Measurements from ENCODE around the gene PLXNA2. TPM values are rescaled to one million over a fixed set of nuclear protein-coding genes. Genes with fewer than 3 reads are reported as not detected.

PLXNA2 gene
- total RNA-seq, 1 experiment from 2014 or later, result 10.2 TPM

DNA sequence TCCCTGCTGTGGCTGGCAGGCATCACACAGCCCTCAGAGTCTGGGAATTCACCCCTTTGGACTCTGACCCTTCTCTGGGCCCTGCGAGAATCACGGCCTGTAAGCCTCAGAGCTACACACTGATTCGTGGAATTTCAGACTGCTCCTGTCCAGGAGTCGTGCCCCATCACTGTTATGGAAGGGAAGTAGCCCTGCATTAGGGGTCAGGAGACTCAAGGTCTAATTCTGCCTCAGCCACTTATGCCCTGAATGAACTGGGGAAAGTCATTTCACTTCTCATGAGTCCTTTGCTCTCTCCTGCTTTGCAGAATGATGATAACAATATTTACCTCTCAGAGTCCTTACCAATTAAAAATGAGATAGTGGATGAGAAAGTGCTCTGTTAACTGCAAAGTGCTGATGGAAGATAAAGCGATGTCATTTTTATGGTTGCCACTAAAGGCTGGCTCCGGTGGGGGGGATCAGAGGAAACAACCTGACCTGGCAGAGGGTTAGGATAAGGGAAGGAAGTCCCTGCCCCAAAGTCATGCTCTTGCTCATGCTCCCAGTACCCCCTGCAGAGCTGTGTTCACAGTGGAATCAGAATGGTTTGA is 184.7 kb downstream of the PLXNA2 start:
- no peaks in the 10 kb centered on the region for H4K20me1 ChIP-seq (ENCODE audit: insufficient read depth)
- no peak for DNase-seq
- no peak overlapping the region for H3K4me2 ChIP-seq
- H2AFZ ChIP-seq, result no peak overlapping the region
- ChIA-PET CTCF (no interaction called here), POLR2A (ENCODE audit: unreplicated experiment) (no interaction called here)
- H3K36me3 ChIP-seq (ENCODE audit: low read depth), result no peaks in the 10 kb centered on the region; the same call in 1 of the 2 replicates
- no peaks in the 10 kb centered on the region for H3K9me2 ChIP-seq (ENCODE audit: insufficient read depth)
- H3K79me2 ChIP-seq (ENCODE audit: low read depth), result no peaks in the 10 kb centered on the region
- H3K9me3 ChIP-seq (ENCODE audit: insufficient read depth, low read depth), result no peaks in the 10 kb centered on the region
- H3K4me3 ChIP-seq, result no peak overlapping the region
- TF ChIP-seq, protein P1, sequence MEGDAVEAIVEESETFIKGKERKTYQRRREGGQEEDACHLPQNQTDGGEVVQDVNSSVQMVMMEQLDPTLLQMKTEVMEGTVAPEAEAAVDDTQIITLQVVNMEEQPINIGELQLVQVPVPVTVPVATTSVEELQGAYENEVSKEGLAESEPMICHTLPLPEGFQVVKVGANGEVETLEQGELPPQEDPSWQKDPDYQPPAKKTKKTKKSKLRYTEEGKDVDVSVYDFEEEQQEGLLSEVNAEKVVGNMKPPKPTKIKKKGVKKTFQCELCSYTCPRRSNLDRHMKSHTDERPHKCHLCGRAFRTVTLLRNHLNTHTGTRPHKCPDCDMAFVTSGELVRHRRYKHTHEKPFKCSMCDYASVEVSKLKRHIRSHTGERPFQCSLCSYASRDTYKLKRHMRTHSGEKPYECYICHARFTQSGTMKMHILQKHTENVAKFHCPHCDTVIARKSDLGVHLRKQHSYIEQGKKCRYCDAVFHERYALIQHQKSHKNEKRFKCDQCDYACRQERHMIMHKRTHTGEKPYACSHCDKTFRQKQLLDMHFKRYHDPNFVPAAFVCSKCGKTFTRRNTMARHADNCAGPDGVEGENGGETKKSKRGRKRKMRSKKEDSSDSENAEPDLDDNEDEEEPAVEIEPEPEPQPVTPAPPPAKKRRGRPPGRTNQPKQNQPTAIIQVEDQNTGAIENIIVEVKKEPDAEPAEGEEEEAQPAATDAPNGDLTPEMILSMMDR (conservative IDR thresholded peaks at IDR 0.05), result no peak
- TF ChIP-seq EZH2 (IDR thresholded peaks at IDR 0.05; ENCODE audit: low read depth), result no peak
- no peaks in the 10 kb centered on the region for H3K4me1 ChIP-seq (replicated peaks; ENCODE audit: insufficient read depth)
- BruUV-seq (replicated peaks), result no TSS peak
- no peaks in the 10 kb centered on the region for H3K27me3 ChIP-seq (ENCODE audit: insufficient read depth, low read depth)
- intact Hi-C loops (cut with micrococcal nuclease; ENCODE audit: unreplicated experiment), result loop anchor here (5.0 kb wide), 1 partner anchor 33 kb away; no protein-coding TSS in a partner anchor
- no peak overlapping the region for H3K27ac ChIP-seq
- H3F3A ChIP-seq (ENCODE audit: insufficient read depth, low read depth), result no peaks in the 10 kb centered on the region

GRCh38 chr1:208058756-208059155 is 185.4 kb downstream of the PLXNA2 start:
- H3K36me3 ChIP-seq (ENCODE audit: low read depth), result no peaks in the 10 kb centered on the region; the same call in 1 of the 2 replicates
- ChIA-PET POLR2A (ENCODE audit: unreplicated experiment) (interaction anchor here (0.5 kb wide), 1 partner anchor 10 kb away, joined by 4 read pairs; no protein-coding TSS in a partner anchor), CTCF (no interaction called here)
- DNase-seq, result no peak
- no peaks in the 10 kb centered on the region for H3F3A ChIP-seq (ENCODE audit: insufficient read depth, low read depth)
- H3K4me1 ChIP-seq (replicated peaks; ENCODE audit: insufficient read depth), result no peaks in the 10 kb centered on the region
- no peaks in the 10 kb centered on the region for H3K79me2 ChIP-seq (ENCODE audit: low read depth)
- no peak overlapping the region for H3K27ac ChIP-seq
- no peak for TF ChIP-seq EZH2 (IDR thresholded peaks at IDR 0.05; ENCODE audit: low read depth)
- TF ChIP-seq, protein P1 (conservative IDR thresholded peaks at IDR 0.05), result no peak
- no peaks in the 10 kb centered on the region for H3K9me3 ChIP-seq (ENCODE audit: insufficient read depth, low read depth)
- H3K9me2 ChIP-seq (ENCODE audit: insufficient read depth), result no peaks in the 10 kb centered on the region
- no peaks in the 10 kb centered on the region for H4K20me1 ChIP-seq (ENCODE audit: insufficient read depth)
- H3K4me3 ChIP-seq, result no peak overlapping the region
- no peak overlapping the region for H2AFZ ChIP-seq
- intact Hi-C loops (cut with micrococcal nuclease; ENCODE audit: unreplicated experiment), result loop anchor here (5.0 kb wide), 1 partner anchor 34 kb away; no protein-coding TSS in a partner anchor
- BruUV-seq (replicated peaks), result no TSS peak
- H3K4me2 ChIP-seq, result no peak overlapping the region
- H3K27me3 ChIP-seq (ENCODE audit: insufficient read depth, low read depth), result no peaks in the 10 kb centered on the region

- no peak for DNase-seq
- Histone ChIP-seq H3K27ac (no peak overlapping the region), H2AFZ (no peak overlapping the region), H3F3A (ENCODE audit: insufficient read depth, low read depth) (no peaks in the 10 kb centered on the region), H4K20me1 (ENCODE audit: insufficient read depth) (no peaks in the 10 kb centered on the region), H3K9me2 (ENCODE audit: insufficient read depth) (no peaks in the 10 kb centered on the region), H3K79me2 (ENCODE audit: low read depth) (no peaks in the 10 kb centered on the region), H3K27me3 (ENCODE audit: insufficient read depth, low read depth) (no peaks in the 10 kb centered on the region), H3K4me2 (no peak overlapping the region), H3K4me1 (replicated peaks; ENCODE audit: insufficient read depth) (no peaks in the 10 kb centered on the region), H3K4me3 (no peak overlapping the region), H3K9me3 (ENCODE audit: insufficient read depth, low read depth) (no peaks in the 10 kb centered on the region), H3K36me3 (ENCODE audit: low read depth) (no peaks in the 10 kb centered on the region; the same call in 1 of the 2 replicates)
- BruUV-seq (replicated peaks), result no TSS peak
- TF ChIP-seq EZH2 (IDR thresholded peaks at IDR 0.05; ENCODE audit: low read depth), result no peak
- TF ChIP-seq, protein P1 (conservative IDR thresholded peaks at IDR 0.05), result no peak
- POLR2A ChIA-PET (ENCODE audit: unreplicated experiment), result no interaction called here
- intact Hi-C loops (cut with micrococcal nuclease; ENCODE audit: unreplicated experiment), result loop anchor here (5.0 kb wide), 1 partner anchor 34 kb away; no protein-coding TSS in a partner anchor
- CTCF ChIA-PET, result no interaction called here
These were observed 185.9 kb downstream of the PLXNA2 start for GRCh38 chr1:208058267-208058666.

Measured in PC-9 (cell line).